OCI-LY1 (cell line): ENCODE measurements around the gene TAGLN.

Source experiments
- H2AFZ ChIP-seq: fragments of 200-600 bp; sonication (generic), shearing (Covaris generic); 2 replicates; pipeline ENCODE4 v1.6.0; 2014; ENCODE audit warnings: antibody characterized with exemption, mild to moderate bottlenecking, low read length
- H3F3A ChIP-seq: fragments of 200-600 bp; sonication (generic), shearing (Covaris generic); 2 replicates; pipeline ENCODE4 v1.6.0; 2014; ENCODE audit warnings: mild to moderate bottlenecking, antibody characterized with exemption, low read length, moderate library complexity; ENCODE audit not compliant: insufficient read depth
- H3K27ac ChIP-seq: fragments of 200-600 bp; sonication (generic); 2 replicates; pipeline ENCODE4 v1.5.1; 2014; ENCODE audit warnings: low read length, mixed run types, mild to moderate bottlenecking, low read depth; ENCODE audit not compliant: poor library complexity, severe bottlenecking
- H3K27me3 ChIP-seq: fragments of 200-600 bp; sonication (generic); 2 replicates; pipeline ENCODE4 v1.6.0; 2014; ENCODE audit warnings: antibody characterized with exemption, mild to moderate bottlenecking, low read length, moderate library complexity; ENCODE audit not compliant: insufficient read depth
- H3K36me3 ChIP-seq: fragments of 200-600 bp; sonication (generic); 2 replicates; pipeline ENCODE4 v1.6.1; 2014; ENCODE audit warnings: mild to moderate bottlenecking, antibody characterized with exemption, low read length, moderate library complexity, mixed read lengths; ENCODE audit not compliant: insufficient read depth
- H3K4me1 ChIP-seq: fragments of 200-600 bp; sonication (generic); 2 replicates; pipeline ENCODE4 v1.5.1; 2014; ENCODE audit warnings: mild to moderate bottlenecking, low read length, moderate library complexity; ENCODE audit not compliant: insufficient read depth, severe bottlenecking
- H3K4me2 ChIP-seq: fragments of 200-600 bp; sonication (generic), shearing (Covaris generic); 2 replicates; pipeline ENCODE4 v1.6.1; 2014; ENCODE audit warnings: low read length
- H3K4me3 ChIP-seq: fragments of 200-600 bp; sonication (generic); 2 replicates; pipeline ENCODE4 v1.5.1; 2014; ENCODE audit warnings: low read length, low read depth, mild to moderate bottlenecking, mixed read lengths; ENCODE audit not compliant: poor library complexity, severe bottlenecking
- H3K79me2 ChIP-seq: fragments of 200-600 bp; shearing (Covaris generic); 2 replicates; pipeline ENCODE4 v1.6.1; 2016; ENCODE audit warnings: mixed run types, low read length, mixed read lengths; ENCODE audit not compliant: insufficient read depth
- H3K9ac ChIP-seq: fragments of 200-600 bp; sonication (generic), shearing (Covaris generic); 2 replicates; pipeline ENCODE4 v1.6.1; 2014; ENCODE audit warnings: mild to moderate bottlenecking, low read length, mixed read lengths
- H3K9me2 ChIP-seq: fragments of 200-600 bp; sonication (generic), shearing (Covaris generic); 2 replicates; pipeline ENCODE4 v1.6.1; 2014; ENCODE audit warnings: low read depth, mild to moderate bottlenecking, low read length, mixed read lengths
- H3K9me3 ChIP-seq: fragments of 200-600 bp; shearing (Covaris generic); 2 replicates; pipeline ENCODE4 v1.6.1; 2014; ENCODE audit warnings: low read length, mixed read lengths
- H4K20me1 ChIP-seq: fragments of 200-600 bp; sonication (generic), shearing (Covaris generic); 2 replicates; pipeline ENCODE4 v1.6.0; 2016; ENCODE audit warnings: mild to moderate bottlenecking, low read length; ENCODE audit not compliant: insufficient read depth
- CTCF ChIP-seq: fragments of 200-600 bp; sonication (generic), shearing (Covaris generic); IDR thresholded peaks from 2 replicates; pipeline ENCODE4 v1.5.1; 2017; ENCODE audit warnings: mild to moderate bottlenecking, antibody characterized with exemption, low read length, moderate library complexity, mixed read lengths
- EZH2 ChIP-seq: fragments of 200-600 bp; sonication (generic), shearing (Covaris generic); IDR thresholded peaks from 2 replicates; pipeline ENCODE4 v1.8.0; 2017; ENCODE audit warnings: borderline replicate concordance, mixed run types, mild to moderate bottlenecking, antibody characterized with exemption, low read length, moderate library complexity, mixed read lengths

TAGLN gene

DNA sequence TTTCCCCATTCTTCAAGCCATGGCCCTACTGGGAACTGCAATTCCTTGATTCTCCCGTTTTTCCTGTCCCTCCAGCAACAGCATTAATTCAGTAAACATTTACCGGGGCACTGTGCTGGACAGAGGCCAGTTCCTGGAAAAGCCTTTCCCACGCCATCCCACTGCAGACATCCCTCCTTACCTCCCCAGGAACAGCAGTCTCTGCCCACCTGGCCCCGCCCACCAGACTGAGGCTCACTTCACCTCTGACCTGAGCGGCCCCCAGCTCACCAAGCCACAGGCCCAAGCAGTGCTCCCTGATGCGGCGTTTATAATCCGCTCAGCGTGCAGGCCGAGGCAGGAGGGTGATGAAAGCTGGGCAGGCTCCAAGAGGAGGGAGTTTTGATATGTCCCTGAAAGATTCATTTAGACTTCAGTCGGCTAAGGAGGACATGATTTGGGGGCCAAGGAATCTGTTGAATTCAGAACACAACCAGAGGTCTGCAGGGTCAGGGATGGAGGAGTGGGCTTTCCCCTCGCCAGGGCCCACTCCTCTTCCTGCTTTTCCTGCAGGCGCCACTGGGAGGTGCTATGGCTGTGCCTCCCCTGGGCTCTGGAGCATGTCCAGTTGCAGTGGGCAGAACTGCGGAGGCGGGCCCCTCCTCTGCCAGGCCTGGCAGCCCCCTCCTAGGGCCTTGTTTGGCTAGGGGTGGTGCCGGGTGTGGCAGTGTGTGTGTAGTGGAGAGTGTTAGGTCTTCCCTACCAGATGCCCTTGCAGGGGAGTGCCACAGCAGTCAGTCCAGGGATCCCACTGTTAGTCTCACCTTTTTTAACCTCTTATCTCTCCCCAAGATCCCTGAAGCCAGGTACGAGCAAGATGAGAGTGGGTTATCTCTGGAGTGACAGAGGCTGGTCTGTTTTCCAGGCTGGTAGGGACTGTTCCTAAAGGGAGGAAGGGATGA is 1.4 kb upstream of the TAGLN start:
- Histone ChIP-seq H3K4me3 (no peak overlapping the region), H3F3A (no peaks in the 10 kb centered on the region), H3K27me3 (no peaks in the 10 kb centered on the region), H3K79me2 (no peaks in the 10 kb centered on the region), H3K27ac (no peak overlapping the region), H3K4me2 (no peak overlapping the region), H3K9me3 (no peaks in the 10 kb centered on the region), H2AFZ (no peak overlapping the region), H3K9ac (no peak overlapping the region), H3K36me3 (no peaks in the 10 kb centered on the region; the same call in 1 of the 2 replicates), H3K9me2 (no peaks in the 10 kb centered on the region), H4K20me1 (no peaks in the 10 kb centered on the region), H3K4me1 (no peaks in the 10 kb centered on the region)
- TF ChIP-seq CTCF, result peak; percentile 34
- TF ChIP-seq EZH2, result no peak

- no peak overlapping the region for H3K4me3 ChIP-seq
- TF ChIP-seq EZH2 (no peak), CTCF (no peak)
- no peak overlapping the region for H2AFZ ChIP-seq
- no peaks in the 10 kb centered on the region for H3K9me2 ChIP-seq
- no peaks in the 10 kb centered on the region; the same call in 1 of the 2 replicates for H3K36me3 ChIP-seq
- H3K4me2 ChIP-seq, result no peak overlapping the region
- no peaks in the 10 kb centered on the region for H3K9me3 ChIP-seq
- H3K27me3 ChIP-seq, result no peaks in the 10 kb centered on the region
- no peaks in the 10 kb centered on the region for H3F3A ChIP-seq
- H3K79me2 ChIP-seq, result no peaks in the 10 kb centered on the region
- no peak overlapping the region for H3K27ac ChIP-seq
- H3K4me1 ChIP-seq, result no peaks in the 10 kb centered on the region
- H3K9ac ChIP-seq, result no peak overlapping the region
- H4K20me1 ChIP-seq, result no peaks in the 10 kb centered on the region
These were observed 557 bp upstream of the TAGLN start for GRCh38 chr11:117198613-117199012.

DNA sequence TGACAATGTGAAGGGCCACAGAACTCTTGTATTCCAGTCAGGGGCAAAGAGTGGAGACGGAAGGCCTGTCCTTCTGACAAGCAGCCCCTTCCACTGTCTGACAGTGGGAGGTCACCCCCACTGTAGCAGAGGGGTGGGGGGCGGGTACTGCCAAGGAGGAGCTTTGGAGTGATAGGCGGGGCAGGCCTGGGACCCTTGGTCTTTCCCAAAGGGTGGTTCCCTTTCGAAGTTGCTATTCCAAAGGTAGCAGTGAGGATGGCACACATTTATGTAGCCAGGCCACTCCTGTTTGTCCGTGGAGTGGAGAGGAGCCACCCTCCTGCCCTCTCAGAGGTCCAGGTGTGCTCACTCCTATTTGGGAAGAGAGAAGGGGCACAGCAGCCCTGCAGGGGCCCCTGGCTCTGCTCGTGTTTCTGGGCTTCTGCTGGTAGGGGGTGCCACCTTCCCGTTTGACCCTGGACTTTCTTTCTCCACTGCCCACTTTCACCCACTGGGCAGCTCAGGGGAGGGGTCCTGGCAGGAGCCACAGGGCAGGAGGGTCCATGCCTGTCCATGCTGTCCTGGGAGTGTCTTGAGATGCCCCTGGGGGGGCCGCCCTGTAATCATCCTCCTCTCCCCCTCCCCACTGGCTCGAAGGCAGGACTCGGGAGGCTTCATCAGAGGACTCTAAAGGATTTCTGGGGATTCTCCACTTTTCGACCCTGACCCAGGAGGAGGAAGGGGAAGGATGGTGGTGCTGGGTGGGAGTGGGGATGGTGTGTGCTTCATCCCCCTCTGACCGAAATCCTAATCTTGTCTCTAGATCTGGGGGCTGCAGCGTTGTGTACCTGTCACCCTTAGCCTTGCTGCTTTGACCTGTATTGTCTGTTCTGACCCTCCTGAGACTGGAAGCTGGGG is 994 bp downstream of the TAGLN start:
- H3F3A ChIP-seq, result no peaks in the 10 kb centered on the region
- no peaks in the 10 kb centered on the region; the same call in 1 of the 2 replicates for H3K36me3 ChIP-seq
- no peak overlapping the region for H3K4me2 ChIP-seq
- H3K27ac ChIP-seq, result no peak overlapping the region
- H3K9me2 ChIP-seq, result no peaks in the 10 kb centered on the region
- H3K4me3 ChIP-seq, result no peak overlapping the region
- H3K27me3 ChIP-seq, result no peaks in the 10 kb centered on the region
- no peak overlapping the region for H2AFZ ChIP-seq
- H3K79me2 ChIP-seq, result no peaks in the 10 kb centered on the region
- H3K9me3 ChIP-seq, result no peaks in the 10 kb centered on the region
- no peak overlapping the region for H3K9ac ChIP-seq
- TF ChIP-seq CTCF, result no peak
- no peak for TF ChIP-seq EZH2
- no peaks in the 10 kb centered on the region for H3K4me1 ChIP-seq
- H4K20me1 ChIP-seq, result no peaks in the 10 kb centered on the region
